GM12892 (cell line): ENCODE results near the gene SYNDIG1.

Experiments
- POLR2A ChIP-seq: IDR thresholded peaks from 2 replicates; pipeline ENCODE4 v1.6.1; 2011; ENCODE audit warnings: low read depth, low read length, control low read depth
- POLR2AphosphoS5 ChIP-seq: IDR thresholded peaks from 2 replicates; pipeline ENCODE4 v1.6.1; 2011; ENCODE audit warnings: low read depth, low read length, control low read depth

DNA sequence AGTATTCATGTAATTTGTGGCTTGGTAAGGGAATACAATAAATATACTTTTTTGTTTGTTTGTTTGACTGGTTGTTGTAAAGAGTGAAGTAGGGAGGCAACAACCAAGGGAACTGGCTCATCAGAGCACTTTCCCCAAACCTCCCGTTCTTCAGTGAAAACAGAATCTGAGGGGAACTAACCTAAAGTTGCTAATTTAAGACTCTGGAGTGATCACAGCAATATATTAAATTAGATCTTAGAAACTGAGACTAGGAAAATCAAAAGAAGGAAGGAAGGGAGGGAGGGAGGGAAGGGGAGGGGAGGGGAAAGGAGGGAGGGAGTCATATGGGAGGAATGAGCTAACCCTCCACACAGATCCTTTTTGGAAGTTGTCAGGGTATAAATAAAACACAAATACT, 144.9 kb downstream of the SYNDIG1 start:
- no peak for TF ChIP-seq POLR2A
- no peak for TF ChIP-seq POLR2AphosphoS5
